Ovary (tissue), 9 donors: ENCODE results near the gene IFT81. TPM values are rescaled to one million over a fixed set of nuclear protein-coding genes. Genes with fewer than 3 reads are reported as not detected.

Experiments used
- DNase-seq, 5 donors: peaks; one replicate each; pipeline ENCODE4 v3.0.0-alpha.2; 2019 to 2020
- H3K27ac ChIP-seq, 2 donors: fragments of 200-600 bp; one replicate each; pipeline versions ENCODE4 v1.5.1 to v1.8.0; 2019 to 2022
- H3K27me3 ChIP-seq: fragments of 200-600 bp; one replicate; pipeline ENCODE4 v1.8.0; 2022
- H3K36me3 ChIP-seq: fragments of 200-600 bp; sonication (generic); one replicate; pipeline ENCODE4 v1.5.1; 2019
- H3K4me1 ChIP-seq: one replicate; pipeline ENCODE4 v1.8.1; 2013; ENCODE audit warnings: mild to moderate bottlenecking, moderate library complexity; ENCODE audit not compliant: insufficient read depth
- H3K4me3 ChIP-seq: fragments of 200-600 bp; sonication (generic); one replicate; pipeline ENCODE4 v1.5.1; 2017
- H3K9me3 ChIP-seq, 2 donors: fragments of 200-600 bp in 1 of 2; sonication (generic) in 1 of 2; one replicate each; pipeline versions ENCODE4 v1.5.1 to v1.8.1; 2013 to 2019; ENCODE audit warnings: mild to moderate bottlenecking in 1 of 2, moderate library complexity in 1 of 2
- CTCF ChIP-seq, 3 donors: fragments of 450-650 bp in 2 of 3; fragments of 200-600 bp in 1 of 3; IDR thresholded peaks; one replicate each; pipeline versions ENCODE4 v1.5.1 to v1.8.0; 2016 to 2022; ENCODE audit warnings: antibody characterized with exemption in 3 of 3, mild to moderate bottlenecking in 1 of 3
- EP300 ChIP-seq: sonication (generic); formaldehyde crosslinking; IDR thresholded peaks from one replicate; pipeline ENCODE4 v1.6.1; 2017; ENCODE audit warnings: antibody characterized with exemption
- POLR2A ChIP-seq: fragments of 450-650 bp; IDR thresholded peaks from one replicate; pipeline ENCODE4 v1.6.1; 2017; ENCODE audit warnings: antibody characterized with exemption, mild to moderate bottlenecking, moderate library complexity
- WGBS, 3 donors: extraction: QIAGEN DNeasy Blood & Tissue Kit in 1 of 3; methylation state at CpG; one replicate each; pipeline versions ENCODE4 v1.1.5 to v1.1.7; 2013 to 2017; 5-methylcytosine and 5-hydroxymethylcytosine counted together
- intact Hi-C, 4 donors: fragments of 100-400 bp; cut with DNase I; formaldehyde crosslinking; loops; one replicate each; pipeline versions ENCODE4 v1.11.0 to v1.15.1; 2022 to 2023
- polyA plus RNA-seq, 2 donors: library from polyadenylated mRNA; stranded (reverse); fragments of 200-250 nt in 1 of 2; fragments of 350-450 nt in 1 of 2; fragmentation: Illumina TruSeq in 1 of 2; extraction: RNeasy Lipid Tissue Mini Kit (QIAGEN cat#74804) in 1 of 2; gene quantifications; one replicate each; pipeline ENCODE4 v1.2.3, GENCODE V29; 2013 to 2014
- total RNA-seq, 7 donors: library from RNA; depleted of rRNA in 2 of 7; stranded (reverse); fragments of >200 nt in 2 of 7; fragmentation: NEBNext Ultra II Directional in 3 of 7; extraction: Animal tissue kit (Norgen Biotek cat#: 25700) in 3 of 7; gene quantifications; one replicate each; pipeline versions ENCODE4 v1.1.0 to v1.2.4, GENCODE V29; 2016 to 2023
- donor health status: DM: no; HTN: no; CAD: no; lungs with moderate emphysema.
- donor health status: DM: no; HTN: no; CAD: no.
- donor health status: Bipolar disorder and iron deficiency.
- donor health status: DM: yes; HTN: yes; CAD: no.
- donor health status: DM: no; HTN: no; CAD: no.
- donor health status: DM: yes; HTN: yes; CAD: no.

The IFT81 gene
- total and polyA plus RNA-seq, 9 donors = 10.4 to 22.3 (median 17.2) TPM

GRCh38 chr12:110105986-110106385 is 18.2 kb upstream of the IFT81 start:
- Histone ChIP-seq H3K9me3 (no peaks in the 10 kb centered on the region), H3K4me3 (no peak overlapping the region), H3K27me3 (no peaks in the 10 kb centered on the region), H3K4me1 (peaks cover 11% of the 10 kb centered on the region), H3K36me3 (no peaks in the 10 kb centered on the region), H3K27ac (no peak overlapping the region)
- no peak for DNase-seq
- intact Hi-C loops = loop anchor here in 3 of 4 donors (2.0 to 10.0 kb wide), 3 partner anchors 119 to 325 kb away; partner anchors contain the start of gene ATP2A2 (in 1 of the 3)
- 66 to 78% (median 77%) methylated on average over 2 of the region's 2 CpGs for WGBS, 3 donors
- TF ChIP-seq CTCF (IDR thresholded peaks at IDR 0.05) (no peak), POLR2A (no peak), EP300 (no peak)

- WGBS, 3 donors = 48 to 58% (median 53%) methylated on average over 14 of the region's 14 CpGs
- H3K9me3 ChIP-seq = no peaks in the 10 kb centered on the region
- H3K27ac ChIP-seq = peak overlapping the region; percentile 6 to 84
- no peaks in the 10 kb centered on the region for H3K27me3 ChIP-seq
- H3K4me1 ChIP-seq = peaks cover 16% of the 10 kb centered on the region
- peak; percentile 64 to 76 (median 68) for DNase-seq
- intact Hi-C loops = loop anchor here in 3 of 4 donors (2.0 to 10.0 kb wide), 3 partner anchors 117 to 323 kb away; partner anchors contain the start of gene ATP2A2 (in 1 of the 3)
- TF ChIP-seq EP300 = no peak
- TF ChIP-seq CTCF (IDR thresholded peaks at IDR 0.05) = peak in 1 of 3 donors; percentile 7
- TF ChIP-seq POLR2A = no peak
- H3K36me3 ChIP-seq = no peaks in the 10 kb centered on the region
- no peak overlapping the region for H3K4me3 ChIP-seq
Observed at GRCh38 chr12:110107369-110108281, 16.5 kb upstream of the IFT81 start.

GRCh38 chr12:110108309-110109036 is 15.7 kb upstream of the IFT81 start:
- TF ChIP-seq EP300 (no peak), CTCF (IDR thresholded peaks at IDR 0.05) (no peak), POLR2A (no peak)
- Histone ChIP-seq H3K4me1 (peaks cover 16% of the 10 kb centered on the region), H3K4me3 (no peak overlapping the region), H3K9me3 (no peaks in the 10 kb centered on the region), H3K27me3 (no peaks in the 10 kb centered on the region), H3K27ac (peak overlapping the region; percentile 6 to 84), H3K36me3 (no peaks in the 10 kb centered on the region)
- intact Hi-C loops = loop anchor here in 2 of 4 donors (10.0 kb wide), 2 partner anchors 116 to 176 kb away; partner anchors contain the start of gene ATP2A2 (in 1 of the 2)
- no peak for DNase-seq
- whole genome bisulfite sequencing, 3 donors = 72 to 76% (median 73%) methylated on average over 8 of the region's 8 CpGs

- peaks cover 18% of the 10 kb centered on the region for H3K4me1 ChIP-seq
- 4 to 7% (median 7%) methylated on average over 13 of the region's 13 CpGs for WGBS, 3 donors
Observed at GRCh38 chr12:110109037-110109836, 14.9 kb upstream of the IFT81 start.

More at GRCh38 chr12:110109037-110109836, 14.9 kb upstream of the IFT81 start:
- H3K27me3 ChIP-seq = no peaks in the 10 kb centered on the region
- H3K36me3 ChIP-seq = no peaks in the 10 kb centered on the region
- H3K9me3 ChIP-seq = no peaks in the 10 kb centered on the region
- DNase-seq = peak; percentile 71 to 89 (median 86)
- peak overlapping the region; percentile 81 to 84 for H3K27ac ChIP-seq
- peak; percentile 85 for TF ChIP-seq EP300
- peak; percentile 33 for TF ChIP-seq POLR2A
- peak in 2 of 3 donors; percentile 49 to 62 for TF ChIP-seq CTCF (IDR thresholded peaks at IDR 0.05)
- intact Hi-C loops = loop anchor here in 2 of 4 donors (10.0 kb wide), 2 partner anchors 116 to 176 kb away; partner anchors contain the start of gene ATP2A2 (in 1 of the 2)
- no peak overlapping the region for H3K4me3 ChIP-seq
